ENCODE measurements around the gene ATF4. TPM values are rescaled to one million over a fixed set of nuclear protein-coding genes. Genes with fewer than 3 reads are reported as not detected.

ATF4 gene
- total and polyA plus RNA-seq, 2 donors from 2014 or later = 261 to 293 TPM

GRCh38 chr22:39522567-39523300 is 2.4 kb downstream of the ATF4 start:
- peak in 1 of 5 donors; percentile 42 for DNase-seq
- Histone ChIP-seq H3K27me3 (ENCODE audit: control insufficient read depth, insufficient read depth, low read length) (no peaks in the 10 kb centered on the region), H3K36me3 (ENCODE audit: control insufficient read depth in 2 of 3, insufficient read depth in 3 of 3, low read length in 3 of 3) (peaks cover 7 to 34% (median 23%) of the 10 kb centered on the region in 3 donors), H3K9ac (ENCODE audit: low read length in 3 of 3) (peak overlapping the region; percentile 9 to 99 (median 15)), H3K9me3 (ENCODE audit: control insufficient read depth in 2 of 3, insufficient read depth in 1 of 3, low read length in 3 of 3) (no peaks in the 10 kb centered on the region), H3K4me3 (ENCODE audit: low read length in 3 of 3) (peak overlapping the region; percentile 39 to 94 (median 87)), H3K27ac (ENCODE audit: low read depth in 2 of 2, low read length in 2 of 2) (peak overlapping the region; percentile 15 to 51), H3K4me1 (ENCODE audit: control insufficient read depth in 2 of 3, insufficient read depth in 2 of 3, low read depth in 1 of 3, low read length in 3 of 3) (peaks cover 5 to 47% (median 32%) of the 10 kb centered on the region in 3 donors)
- TF ChIP-seq, protein P1, sequence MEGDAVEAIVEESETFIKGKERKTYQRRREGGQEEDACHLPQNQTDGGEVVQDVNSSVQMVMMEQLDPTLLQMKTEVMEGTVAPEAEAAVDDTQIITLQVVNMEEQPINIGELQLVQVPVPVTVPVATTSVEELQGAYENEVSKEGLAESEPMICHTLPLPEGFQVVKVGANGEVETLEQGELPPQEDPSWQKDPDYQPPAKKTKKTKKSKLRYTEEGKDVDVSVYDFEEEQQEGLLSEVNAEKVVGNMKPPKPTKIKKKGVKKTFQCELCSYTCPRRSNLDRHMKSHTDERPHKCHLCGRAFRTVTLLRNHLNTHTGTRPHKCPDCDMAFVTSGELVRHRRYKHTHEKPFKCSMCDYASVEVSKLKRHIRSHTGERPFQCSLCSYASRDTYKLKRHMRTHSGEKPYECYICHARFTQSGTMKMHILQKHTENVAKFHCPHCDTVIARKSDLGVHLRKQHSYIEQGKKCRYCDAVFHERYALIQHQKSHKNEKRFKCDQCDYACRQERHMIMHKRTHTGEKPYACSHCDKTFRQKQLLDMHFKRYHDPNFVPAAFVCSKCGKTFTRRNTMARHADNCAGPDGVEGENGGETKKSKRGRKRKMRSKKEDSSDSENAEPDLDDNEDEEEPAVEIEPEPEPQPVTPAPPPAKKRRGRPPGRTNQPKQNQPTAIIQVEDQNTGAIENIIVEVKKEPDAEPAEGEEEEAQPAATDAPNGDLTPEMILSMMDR (IDR thresholded peaks at IDR 0.05; ENCODE audit: borderline replicate concordance, extremely low read depth, insufficient read depth) = no peak
- intact Hi-C loops (cut with DNase I) = no loop called here
- no peak for FAIRE-seq

DNA sequence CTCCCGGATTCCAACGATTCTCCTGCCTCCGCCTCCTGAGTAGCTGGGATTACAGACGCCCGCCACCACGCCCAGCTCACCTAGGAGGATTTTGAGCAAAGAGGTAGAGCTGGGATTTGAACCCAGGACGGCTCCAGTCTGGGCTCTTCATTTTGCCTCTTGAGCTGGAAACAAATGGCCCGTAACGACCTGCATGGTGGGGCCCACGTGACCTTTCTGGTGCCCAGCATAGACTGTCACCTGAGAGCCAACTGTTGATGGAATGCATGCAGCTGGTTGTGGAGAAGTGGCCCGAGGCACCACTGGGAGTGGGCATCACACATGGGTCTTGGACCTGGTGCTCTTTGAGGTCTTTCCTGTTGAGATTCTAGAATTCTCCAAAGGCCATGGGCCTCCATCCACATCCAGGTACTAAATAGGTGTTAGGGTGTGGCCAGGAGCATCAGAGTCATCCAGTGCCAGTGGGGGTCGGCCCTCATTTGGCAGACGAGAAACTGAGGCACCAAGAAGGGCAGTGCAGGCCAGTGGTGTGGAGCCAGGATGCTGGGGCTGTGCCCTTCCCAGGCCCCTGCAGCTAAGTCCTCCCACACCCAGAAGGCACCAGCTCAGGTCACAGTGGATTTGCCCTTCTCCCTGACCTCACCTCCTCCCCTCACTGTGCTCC is 3.9 kb downstream of the ATF4 start:
- no peak overlapping the region for H3K27ac ChIP-seq (ENCODE audit: low read depth in 2 of 2, low read length in 2 of 2)
- DNase-seq (peak in 2 of 5 donors; percentile 59 to 62), FAIRE-seq (no peak)
- intact Hi-C loops (cut with DNase I) = no loop called here
- no peaks in the 10 kb centered on the region for H3K27me3 ChIP-seq (ENCODE audit: control insufficient read depth, insufficient read depth, low read length)
- peak overlapping the region in 1 of 3 donors; percentile 26 for H3K9ac ChIP-seq (ENCODE audit: low read length in 3 of 3)
- H3K36me3 ChIP-seq (ENCODE audit: control insufficient read depth in 2 of 3, insufficient read depth in 3 of 3, low read length in 3 of 3) = peaks cover 7 to 37% (median 27%) of the 10 kb centered on the region in 3 donors
- no peak overlapping the region for H3K4me3 ChIP-seq (ENCODE audit: low read length in 3 of 3)
- H3K9me3 ChIP-seq (ENCODE audit: control insufficient read depth in 2 of 3, insufficient read depth in 1 of 3, low read length in 3 of 3) = no peaks in the 10 kb centered on the region
- H3K4me1 ChIP-seq (ENCODE audit: control insufficient read depth in 2 of 3, insufficient read depth in 2 of 3, low read depth in 1 of 3, low read length in 3 of 3) = peaks cover 0 to 53% (median 40%) of the 10 kb centered on the region in 3 donors
- TF ChIP-seq, protein P1 (IDR thresholded peaks at IDR 0.05; ENCODE audit: borderline replicate concordance, extremely low read depth, insufficient read depth) = no peak

DNA sequence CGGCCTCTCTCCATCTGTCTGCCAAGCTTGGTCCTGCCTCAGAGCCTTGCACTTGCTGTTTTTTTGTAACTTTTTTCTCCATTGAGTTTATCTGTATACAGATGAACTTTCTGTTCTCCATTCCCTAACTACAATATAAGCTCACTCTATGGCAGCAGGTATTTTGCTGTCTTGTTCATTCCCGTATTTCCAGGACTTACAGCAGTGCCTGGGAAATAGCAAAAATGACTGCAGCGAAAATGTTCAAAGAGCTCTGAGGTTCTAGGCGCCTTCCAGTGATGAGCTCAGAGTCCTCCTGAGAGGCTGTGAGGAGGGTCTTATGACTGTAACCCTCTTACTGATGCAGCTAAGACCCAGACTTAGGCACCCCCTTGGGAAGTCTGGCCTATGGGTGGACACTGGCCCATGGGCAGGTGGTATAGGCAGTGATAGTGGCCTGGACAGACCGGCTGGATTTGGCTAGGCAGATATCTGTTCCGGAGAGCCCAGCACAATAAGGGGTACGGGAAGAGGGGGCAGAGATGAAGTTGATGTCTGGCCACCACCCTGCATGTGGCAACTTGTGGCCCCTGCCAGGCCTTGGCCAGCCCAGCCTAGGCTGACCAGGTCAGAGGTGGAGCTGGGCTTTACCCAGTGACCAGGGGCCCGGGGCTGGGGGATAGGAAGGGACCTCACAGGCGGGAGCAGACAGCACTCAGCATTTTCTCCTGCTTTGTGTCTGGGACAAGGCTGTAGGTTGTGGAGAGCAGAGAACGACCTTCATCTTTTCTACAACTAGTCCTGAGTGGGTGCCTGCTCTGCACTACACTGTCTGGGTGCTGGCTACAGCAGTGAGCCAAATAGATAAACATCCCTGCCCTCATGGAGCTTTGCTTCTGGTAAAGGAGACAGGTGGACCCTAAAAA is 4.6 kb downstream of the ATF4 start:
- H3K9me3 ChIP-seq (ENCODE audit: control insufficient read depth in 2 of 3, insufficient read depth in 1 of 3, low read length in 3 of 3) = no peaks in the 10 kb centered on the region
- H3K36me3 ChIP-seq (ENCODE audit: control insufficient read depth in 2 of 3, insufficient read depth in 3 of 3, low read length in 3 of 3) = peaks cover 7 to 44% (median 28%) of the 10 kb centered on the region in 3 donors
- no peak overlapping the region for H3K4me3 ChIP-seq (ENCODE audit: low read length in 3 of 3)
- TF ChIP-seq, protein P1 (IDR thresholded peaks at IDR 0.05; ENCODE audit: borderline replicate concordance, extremely low read depth, insufficient read depth) = no peak
- H3K4me1 ChIP-seq (ENCODE audit: control insufficient read depth in 2 of 3, insufficient read depth in 2 of 3, low read depth in 1 of 3, low read length in 3 of 3) = peaks cover 0 to 60% (median 47%) of the 10 kb centered on the region in 3 donors
- no peak overlapping the region for H3K27ac ChIP-seq (ENCODE audit: low read depth in 2 of 2, low read length in 2 of 2)
- DNase-seq (peak in 1 of 5 donors; percentile 71), FAIRE-seq (no peak)
- H3K9ac ChIP-seq (ENCODE audit: low read length in 3 of 3) = peak overlapping the region in 1 of 3 donors; percentile 26
- H3K27me3 ChIP-seq (ENCODE audit: control insufficient read depth, insufficient read depth, low read length) = no peaks in the 10 kb centered on the region
- intact Hi-C loops (cut with DNase I) = no loop called here
